Activated CD4-positive, alpha-beta T cell treated with anti-CD3 and anti-CD28 coated beads for 1 hour (primary cell): ENCODE results near the gene PARD3B.

Experiments used
- DNase-seq: peaks from one replicate; pipeline ENCODE4 v3.0.0-alpha.2; 2020

PARD3B gene

DNA sequence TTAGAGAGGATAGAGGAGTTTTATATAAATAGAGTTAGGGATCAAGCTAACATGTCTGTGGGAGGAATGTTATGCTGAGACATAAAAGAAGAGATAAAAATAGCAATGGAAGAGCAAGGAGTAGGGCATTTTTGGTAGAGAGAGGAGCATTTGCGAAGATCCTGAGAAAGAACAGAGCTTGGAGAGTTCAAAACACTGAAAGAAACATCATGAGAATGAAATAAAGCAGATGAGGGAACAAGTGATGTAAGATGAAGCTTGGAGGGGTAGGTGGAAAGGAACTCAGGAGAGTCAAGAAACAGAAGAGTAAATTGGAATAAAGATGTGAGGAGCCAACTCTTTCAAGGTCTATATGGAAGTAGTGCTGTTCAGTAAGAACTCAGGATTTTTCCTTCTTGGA lies 308.6 kb downstream of the PARD3B start:
- DNase-seq = no peak

DNA sequence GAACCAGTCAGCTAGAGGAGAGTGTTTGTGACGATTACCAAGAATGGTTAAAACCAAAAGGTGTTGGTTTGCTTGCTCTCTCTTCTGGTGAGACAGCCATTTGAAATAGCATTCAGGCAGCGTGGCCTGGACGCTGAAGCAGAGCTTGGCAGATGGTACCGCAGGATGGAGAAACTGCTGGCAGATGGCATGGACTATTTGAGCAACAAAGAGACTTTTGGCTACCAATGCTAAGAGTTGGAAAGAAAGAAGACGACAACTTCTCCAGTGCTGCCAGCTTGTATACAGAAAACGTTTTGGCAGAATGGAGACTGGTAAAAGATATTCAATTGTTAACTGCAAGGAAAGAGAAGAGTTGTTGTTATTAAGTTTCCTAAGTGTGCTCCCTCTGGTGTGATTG lies 315.0 kb downstream of the PARD3B start:
- no peak for DNase-seq

DNA sequence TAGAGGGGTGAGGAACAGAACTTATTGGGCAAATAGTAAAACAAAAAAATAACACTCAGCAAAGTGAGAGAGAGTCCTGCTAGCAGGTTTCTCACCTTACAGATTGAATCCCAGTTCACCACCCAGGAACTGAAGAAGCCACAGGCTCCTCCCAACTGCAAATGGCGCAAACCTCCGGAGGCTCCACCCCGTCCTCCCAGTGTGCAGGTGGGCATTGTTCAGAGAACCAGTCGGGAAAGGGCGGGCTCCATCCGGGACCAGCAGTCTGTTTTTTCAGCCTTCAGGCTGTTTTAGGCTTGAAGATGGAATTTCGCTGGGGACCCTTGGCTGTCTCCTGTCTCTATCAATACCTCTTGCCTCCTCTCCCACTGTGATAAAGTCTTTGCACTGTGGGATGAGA lies 317.5 kb downstream of the PARD3B start:
- DNase-seq = no peak

DNA sequence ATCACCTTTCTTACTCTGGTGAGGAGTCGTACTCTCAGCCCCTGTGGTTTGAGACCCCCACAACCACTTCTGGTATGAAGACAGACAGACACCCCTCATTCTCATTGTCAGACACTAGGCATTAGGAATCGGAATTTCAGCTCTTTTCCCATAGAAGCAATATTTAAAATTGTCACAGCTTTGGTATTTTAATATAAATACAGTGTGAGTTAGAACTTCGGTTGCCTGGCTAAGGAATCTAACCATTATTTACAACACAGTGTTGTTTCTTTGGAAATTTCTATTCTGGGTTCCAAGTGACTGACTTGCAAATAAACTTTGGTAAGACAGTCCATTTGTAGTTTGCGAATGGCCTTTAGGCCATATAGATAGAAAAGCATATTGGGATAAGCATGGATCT lies 318.1 kb downstream of the PARD3B start:
- no peak for DNase-seq

DNA sequence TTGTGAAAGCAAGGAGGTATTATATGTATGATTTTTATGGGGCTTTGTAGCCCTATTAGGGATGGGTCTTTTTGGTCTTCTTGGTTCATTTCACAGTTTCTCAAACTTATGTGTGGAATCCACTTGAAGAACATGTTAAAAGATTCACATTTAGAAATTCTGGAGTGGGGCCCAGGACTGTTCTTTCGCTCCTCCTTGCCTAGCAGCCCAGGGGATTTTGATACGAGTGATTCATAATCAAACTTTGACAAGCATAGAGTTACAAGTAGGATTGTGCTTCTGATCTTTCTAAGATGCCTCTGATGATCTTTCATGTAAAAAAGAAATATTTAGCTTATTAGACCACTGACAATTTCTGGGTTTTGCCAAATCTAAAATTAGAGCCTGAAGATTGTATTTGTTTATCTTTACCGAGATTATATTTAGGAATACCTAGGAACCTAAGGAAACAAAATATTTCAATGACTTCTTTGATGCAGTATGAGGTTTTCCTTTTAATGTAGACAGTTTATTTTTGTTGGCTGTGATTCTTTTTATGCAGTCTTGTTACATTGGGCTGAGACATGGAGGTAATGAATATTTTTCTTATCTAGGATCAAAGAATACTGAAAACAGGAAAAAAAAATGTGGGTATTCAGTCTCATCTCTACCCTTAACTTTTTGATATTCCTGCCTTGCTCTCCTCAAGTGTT lies 324.0 kb downstream of the PARD3B start:
- DNase-seq = no peak

DNA sequence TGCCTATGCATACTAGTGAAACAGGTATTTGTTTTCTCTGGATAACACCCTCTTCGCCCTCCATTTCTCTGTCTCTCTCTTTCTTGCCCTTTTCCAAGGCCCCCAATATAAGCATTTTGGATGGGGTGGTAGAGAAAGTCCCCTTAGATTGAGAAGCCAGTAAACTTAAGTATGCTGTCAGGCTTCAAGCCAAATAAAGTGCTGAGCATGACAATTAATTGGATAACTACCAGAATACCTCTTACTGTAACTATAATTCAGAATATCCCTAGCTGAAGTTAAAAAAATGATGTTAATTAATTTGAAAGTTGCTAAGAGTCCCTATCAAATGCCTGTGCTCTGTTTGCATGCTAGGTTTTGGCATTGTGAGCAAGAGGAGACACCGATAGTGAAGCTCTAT lies 324.8 kb downstream of the PARD3B start:
- no peak for DNase-seq

DNA sequence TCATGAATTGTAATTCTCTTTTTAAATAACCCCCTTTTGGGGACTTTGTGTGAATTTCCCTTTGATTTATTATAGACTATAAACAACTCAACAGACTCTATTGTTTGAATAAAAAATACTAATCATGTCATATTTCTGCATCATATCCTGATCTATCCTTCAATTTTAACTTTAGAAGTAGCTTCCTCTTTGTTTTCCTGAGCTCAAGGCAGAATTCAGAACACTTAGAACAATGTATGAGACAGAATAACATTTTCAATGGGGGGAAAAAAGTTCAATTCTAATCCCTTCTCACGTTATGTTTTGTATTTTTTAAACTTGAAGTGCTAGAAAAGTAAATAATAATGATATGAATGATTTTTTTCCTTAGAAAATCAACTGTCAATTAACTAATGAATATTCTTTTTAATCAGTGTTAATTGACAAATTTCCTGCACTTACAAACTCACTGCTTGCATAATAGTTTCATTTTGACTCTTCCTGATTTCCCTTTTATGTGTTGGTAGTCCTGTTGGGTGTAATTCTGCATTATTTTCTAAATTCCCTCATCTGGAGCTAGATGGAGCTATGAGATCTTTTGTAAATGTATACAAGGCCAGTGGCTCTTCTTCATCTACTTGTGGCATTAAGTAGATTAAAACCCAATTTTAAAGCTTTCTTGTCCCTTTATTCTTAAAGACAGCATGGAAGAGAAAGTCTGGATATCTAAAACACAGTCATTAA lies 326.1 kb downstream of the PARD3B start:
- DNase-seq = no peak

DNA sequence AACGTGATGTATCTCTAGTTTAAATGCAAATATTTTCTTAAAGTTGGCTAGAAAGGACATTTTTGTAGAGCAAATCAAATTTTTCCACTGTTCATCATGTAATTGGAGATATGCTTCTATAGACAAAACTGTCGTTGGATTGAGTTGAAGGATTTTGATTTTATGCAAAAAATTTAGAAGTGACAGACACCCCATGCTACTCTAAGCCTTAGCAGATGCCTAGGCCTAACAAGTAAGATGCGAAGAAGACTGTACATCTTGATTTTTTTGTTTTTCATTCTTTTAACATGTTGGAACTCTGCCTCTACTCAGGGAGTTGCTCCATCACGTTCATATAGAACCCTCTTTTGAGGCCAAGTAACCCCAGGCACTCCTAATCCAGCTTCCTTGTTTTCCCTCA lies 331.0 kb downstream of the PARD3B start:
- no peak for DNase-seq

DNA sequence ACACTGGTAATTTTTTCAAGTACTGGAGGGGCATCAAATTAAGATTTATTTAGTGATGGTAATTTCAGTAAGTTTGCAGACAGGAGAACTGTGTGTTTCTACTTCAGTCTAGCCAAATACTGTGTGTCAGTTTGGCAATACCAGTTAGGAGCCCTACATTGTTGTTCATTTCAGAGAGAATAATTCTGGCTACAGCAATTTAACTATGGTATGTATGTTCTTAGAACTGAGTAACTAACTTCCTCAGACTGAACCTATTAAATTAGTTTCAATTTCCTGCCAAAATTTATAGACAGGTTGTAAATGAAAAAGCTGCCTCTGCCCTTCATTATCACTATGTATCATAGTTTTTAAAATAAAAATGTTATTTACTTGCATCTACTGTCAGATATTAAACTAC lies 332.4 kb downstream of the PARD3B start:
- DNase-seq = no peak

DNA sequence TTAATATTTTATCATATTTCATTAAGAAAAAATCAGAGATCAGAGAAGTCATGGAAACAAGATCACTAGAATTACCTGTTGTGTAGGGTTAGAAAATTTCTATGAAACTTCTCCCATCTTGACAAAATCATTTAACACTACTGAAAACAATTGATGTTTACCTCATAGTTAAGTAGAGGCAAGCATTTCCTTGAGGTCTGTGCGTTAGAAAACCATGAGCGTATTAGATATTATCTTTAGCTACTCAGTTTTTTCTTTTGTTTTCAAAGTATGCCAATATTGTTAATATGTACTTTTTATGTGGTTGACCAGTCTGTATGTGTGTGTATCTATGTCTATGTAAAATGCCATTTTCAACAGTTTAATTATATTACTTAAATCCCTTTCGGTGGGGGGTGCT lies 335.7 kb downstream of the PARD3B start:
- DNase-seq = no peak

DNA sequence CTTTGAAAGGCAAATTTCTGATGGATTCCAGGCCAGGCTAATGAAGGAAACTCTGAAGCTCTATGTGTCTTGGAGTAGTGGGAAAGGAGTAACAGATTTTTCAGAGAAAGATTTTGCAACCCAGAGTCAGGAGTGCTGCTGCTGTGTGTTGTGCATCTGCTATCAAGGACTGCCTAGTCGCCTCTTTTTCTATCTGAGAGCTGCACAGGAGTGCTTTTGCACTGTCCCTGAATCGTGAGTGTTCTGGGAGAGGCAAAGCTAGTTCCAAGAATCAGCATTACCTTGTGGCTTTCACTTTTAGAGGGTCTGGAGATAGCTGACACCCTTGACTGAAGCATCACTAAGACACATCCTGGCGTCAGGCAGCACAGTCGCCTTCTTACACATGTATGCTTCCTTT lies 336.4 kb downstream of the PARD3B start:
- DNase-seq = no peak

DNA sequence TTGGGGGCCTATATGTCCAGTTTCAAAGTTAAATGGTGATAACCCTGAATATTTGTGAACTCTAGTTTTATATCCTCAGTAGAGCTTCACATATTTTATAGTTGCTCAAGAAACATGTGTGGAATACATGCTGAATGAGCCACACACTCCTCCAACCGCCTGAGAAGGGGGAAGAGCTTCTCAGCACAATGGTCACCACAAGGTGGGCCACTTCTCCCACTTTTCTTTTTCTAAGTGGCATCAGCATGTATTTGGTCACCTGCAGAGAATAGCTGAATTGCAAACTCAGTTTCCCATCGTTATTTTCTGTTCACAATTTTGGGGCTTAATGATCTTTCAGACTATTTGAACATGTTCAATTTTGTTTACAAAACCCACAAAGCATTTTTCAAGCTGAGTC lies 340.5 kb downstream of the PARD3B start:
- no peak for DNase-seq

DNA sequence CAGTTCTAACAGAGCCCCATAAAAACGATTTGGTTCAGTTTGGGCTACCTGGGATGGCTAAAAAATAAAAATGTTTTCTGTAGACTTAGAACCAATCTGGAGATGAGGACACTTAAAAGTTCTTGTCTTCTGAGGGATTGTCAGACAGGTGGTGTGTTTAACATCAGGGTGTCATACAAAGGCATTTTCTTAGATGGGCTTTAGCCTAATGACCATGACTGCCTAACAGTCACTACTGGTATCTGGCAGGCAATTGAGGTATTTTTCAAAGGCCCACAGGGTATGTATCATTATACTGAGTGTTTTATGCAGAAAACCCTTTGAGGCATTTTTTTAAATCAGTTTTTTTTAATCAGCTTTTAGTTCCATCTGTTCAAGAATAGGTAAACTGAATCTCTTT lies 341.4 kb downstream of the PARD3B start:
- no peak for DNase-seq

DNA sequence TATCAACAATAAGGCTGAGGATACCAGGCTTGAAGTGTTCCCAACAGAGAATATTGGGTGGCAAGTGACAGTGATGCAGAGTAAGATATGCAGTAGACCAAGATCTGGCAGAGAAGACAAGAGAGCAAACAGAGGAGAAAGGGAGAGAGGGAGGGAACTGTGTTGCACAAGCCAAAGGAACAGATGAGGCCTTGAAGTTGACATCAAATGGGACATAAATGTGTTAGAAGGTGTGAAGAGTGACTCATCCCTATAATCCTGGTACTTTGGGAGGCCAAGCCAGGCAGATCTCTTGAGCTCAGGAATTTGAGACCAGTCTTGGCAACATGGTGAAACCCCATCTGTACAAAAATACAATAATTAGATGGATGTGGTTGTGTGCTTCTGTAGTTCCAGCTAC lies 342.9 kb downstream of the PARD3B start:
- DNase-seq = no peak

DNA sequence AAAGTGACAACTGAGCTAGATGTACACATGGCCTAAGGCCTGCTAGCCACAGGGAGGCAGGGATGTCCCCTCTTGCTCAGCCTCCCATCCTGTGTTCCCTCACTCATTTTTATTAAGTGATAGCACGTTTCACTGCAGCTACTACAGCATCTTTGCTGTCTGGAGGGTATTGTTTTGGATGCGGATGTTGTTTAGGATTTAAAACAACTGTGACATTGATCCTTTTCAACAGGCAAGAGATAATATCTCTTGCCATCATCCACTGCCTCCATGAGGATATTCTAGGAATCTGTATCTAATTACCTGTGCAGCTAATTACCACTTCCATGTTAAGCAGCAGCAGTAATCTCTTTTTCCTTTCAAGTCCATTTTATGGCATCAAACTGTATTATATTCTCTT lies 345.4 kb downstream of the PARD3B start:
- DNase-seq = no peak

DNA sequence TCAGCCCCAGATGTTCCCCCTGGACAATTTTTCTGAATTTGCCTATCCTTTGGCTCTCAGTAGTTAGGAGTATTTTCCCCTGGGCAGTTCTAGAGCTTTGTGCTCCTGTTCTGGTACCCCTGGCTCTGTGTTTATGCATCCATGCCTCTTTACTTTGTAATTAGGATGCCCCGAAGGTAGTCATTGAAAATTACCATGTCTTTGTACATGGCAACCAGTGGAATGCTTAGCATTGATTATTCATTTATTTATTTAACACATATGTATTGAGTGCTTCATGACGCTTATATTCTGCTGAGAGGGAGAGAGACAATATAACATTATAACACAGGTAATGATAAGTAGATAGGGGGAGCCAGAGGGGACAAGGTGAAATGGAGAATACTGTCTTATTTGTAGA lies 346.5 kb downstream of the PARD3B start:
- no peak for DNase-seq

DNA sequence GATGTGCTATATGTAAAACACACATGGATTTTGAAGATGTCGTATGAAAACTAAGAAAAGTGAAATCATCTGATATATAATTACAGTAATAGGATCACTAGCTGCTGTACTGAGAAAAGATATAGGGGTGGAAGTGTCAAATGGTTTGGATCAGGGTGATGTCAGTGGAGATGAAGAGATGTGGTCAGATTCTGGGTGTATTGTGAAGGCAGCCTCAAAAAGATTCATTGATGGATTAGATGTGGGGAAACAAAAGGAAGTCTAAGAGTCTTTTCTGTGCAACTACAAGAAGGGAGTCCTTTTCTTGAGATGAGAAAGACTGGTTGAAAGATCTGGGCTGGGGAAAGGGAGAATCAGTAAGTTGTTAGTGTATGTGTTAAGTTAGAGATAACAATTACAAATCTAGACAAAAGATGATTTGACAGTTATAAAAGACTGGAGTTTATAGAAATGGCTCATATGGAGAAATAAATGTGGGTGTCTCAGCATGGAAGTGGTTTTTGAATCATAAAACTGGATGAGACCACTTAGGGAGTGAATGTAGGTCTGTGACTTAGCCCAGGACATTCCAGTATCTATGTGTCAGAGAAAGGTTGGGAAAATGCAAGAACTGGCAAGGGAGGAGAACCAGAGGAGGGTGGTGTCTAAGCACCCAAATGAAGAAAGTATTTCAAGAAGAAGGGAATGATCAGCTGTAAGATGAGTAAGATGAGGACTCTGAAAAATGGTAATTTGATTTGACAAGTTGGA lies 347.4 kb downstream of the PARD3B start:
- no peak for DNase-seq

DNA sequence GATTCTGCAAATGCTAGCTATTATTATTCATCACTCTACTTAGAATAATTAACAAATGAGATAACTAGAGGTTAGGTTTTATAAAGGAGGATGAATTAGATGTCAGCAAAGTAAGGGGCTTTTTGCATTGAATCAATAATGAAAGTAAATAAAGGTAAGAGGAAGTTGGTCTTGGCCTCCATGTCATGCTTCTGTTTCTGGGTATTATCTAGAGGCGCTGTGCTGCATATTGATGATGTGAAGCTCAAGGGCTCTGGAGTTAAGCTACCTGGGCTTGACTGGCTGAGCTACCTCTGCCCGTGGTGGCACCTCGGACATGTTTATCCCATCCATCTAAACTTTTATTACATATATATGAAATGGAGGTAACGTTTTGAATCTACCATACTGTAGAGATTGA lies 350.9 kb downstream of the PARD3B start:
- DNase-seq = no peak

DNA sequence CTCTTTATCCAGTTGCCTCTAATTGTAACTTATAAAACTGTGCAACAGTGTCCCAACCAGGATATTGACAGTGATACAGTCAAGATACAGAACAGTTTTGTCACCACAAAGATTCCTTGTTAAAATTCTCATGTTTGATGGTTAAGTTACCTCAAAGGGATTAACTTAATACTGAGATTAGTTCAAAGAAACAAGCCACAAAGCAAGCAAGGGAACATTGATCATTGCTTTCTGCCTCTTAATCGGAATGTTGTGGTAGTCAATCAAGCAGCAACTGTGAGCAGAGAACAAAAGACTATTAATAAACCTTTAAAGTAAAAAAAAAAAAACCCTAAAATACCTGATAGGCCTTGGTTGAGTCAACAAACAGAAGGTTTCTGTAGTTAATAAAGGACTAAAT lies 352.3 kb downstream of the PARD3B start:
- no peak for DNase-seq

DNA sequence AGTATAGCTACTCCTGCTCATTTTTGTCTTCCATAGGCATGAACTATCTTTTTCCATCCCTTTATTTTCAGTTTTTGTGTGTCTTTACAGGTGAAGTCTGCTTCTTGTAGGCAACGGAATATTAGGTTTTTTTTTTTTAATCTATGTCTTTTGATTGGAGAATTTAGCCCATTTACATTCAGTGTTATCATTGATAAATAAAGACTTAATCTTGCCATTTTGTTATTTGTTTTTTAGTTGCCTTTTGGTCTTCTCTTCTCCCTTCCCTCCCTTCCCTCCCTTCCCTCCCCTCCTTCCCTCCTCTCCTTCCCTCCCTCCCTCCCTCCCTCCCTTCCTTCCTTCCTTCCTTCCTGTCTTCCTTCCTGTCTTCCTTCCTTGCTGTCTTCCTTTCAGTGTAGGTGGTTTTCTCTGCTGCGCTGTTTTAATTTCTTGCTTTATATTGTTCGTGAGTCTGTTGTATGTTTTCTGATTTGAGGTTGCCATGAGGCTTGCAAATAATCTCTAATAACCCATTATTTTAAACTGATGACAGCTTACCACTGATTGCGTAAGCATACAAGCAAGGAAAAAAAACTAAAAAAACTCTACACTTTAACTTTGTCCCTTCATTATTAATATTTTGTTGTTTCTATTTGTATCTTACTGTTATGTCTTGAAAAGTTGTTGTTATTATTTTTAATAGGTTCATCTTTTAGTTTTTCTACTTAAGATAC lies 353.8 kb downstream of the PARD3B start:
- DNase-seq = no peak

DNA sequence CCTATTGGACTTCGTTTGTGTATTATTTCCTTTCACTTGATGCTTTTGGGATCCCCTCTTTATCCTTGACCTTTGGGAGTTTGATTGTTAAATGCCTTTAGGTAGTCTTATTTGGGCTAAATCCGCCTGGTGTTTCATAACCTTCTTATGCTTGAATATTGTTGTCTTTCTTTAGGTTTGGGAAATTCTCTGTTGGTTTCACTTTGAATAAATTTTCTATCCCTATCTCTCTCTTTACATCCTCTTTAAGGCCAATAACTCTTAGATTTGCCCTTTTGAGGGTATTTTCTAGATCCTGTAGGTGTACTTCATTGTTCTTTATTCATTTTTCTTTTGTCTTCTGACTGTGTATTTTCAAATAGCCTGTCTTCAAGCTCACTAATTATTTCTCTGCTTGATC lies 354.7 kb downstream of the PARD3B start:
- DNase-seq = no peak

DNA sequence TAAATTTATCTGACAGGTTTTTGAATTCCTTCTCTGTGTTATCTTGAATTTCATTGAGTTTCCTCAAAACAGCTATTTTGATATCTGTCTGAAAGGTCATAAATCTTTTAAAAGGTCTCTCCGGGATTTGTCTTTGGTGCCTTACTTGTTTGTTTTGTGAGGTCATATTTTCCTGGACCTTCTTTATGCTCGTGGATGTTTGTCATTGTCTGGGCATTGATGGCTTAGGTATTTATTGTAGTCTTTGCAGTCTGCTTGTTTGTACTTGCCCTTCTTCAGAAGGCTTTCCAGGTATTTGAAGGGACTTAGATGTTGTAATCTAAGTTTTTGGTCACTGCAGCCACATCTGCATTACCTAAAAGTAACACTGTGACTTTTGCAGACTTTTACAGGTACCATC lies 355.2 kb downstream of the PARD3B start:
- DNase-seq = no peak

DNA sequence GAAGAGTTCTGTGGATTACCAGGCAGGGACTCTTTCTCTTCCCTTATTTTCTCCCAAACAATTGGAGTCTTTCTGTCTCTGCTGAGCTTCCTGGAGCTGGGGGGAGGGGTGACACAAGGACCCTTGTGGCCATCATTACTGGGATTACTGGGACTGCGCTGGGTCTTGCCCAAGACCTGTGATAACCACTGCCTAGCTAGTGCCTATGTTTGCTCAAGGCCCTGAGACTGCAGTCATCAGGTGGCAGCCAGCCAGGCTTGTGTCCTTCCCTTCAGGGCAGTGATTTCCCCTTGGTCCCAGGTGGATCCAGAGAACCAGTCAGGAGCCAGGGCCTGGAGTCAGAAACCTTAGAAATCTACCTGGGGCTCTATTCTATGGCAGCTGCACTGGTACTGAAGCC lies 355.6 kb downstream of the PARD3B start:
- DNase-seq = no peak

DNA sequence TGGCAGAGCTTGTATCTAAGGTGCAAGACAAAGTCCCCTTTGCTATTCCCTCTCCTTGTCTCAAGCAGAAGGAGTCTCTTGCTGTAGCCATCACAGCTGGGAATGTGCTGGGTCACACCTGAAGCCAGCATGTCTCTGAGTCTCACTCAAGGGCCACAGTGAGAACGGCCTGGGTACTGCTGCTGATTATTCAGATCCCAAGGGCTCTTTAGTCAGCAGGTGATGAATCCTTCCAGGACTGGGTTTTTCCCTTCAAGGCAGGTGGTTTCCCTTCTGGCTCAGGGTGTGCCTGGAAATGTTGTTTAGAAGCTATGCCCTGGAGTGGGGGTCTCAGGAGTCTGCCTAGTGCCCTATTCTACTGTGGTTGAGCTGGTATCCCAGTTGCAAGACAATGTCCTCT lies 356.3 kb downstream of the PARD3B start:
- DNase-seq = no peak
